ENCODE results near the gene CLDN9.

DNA sequence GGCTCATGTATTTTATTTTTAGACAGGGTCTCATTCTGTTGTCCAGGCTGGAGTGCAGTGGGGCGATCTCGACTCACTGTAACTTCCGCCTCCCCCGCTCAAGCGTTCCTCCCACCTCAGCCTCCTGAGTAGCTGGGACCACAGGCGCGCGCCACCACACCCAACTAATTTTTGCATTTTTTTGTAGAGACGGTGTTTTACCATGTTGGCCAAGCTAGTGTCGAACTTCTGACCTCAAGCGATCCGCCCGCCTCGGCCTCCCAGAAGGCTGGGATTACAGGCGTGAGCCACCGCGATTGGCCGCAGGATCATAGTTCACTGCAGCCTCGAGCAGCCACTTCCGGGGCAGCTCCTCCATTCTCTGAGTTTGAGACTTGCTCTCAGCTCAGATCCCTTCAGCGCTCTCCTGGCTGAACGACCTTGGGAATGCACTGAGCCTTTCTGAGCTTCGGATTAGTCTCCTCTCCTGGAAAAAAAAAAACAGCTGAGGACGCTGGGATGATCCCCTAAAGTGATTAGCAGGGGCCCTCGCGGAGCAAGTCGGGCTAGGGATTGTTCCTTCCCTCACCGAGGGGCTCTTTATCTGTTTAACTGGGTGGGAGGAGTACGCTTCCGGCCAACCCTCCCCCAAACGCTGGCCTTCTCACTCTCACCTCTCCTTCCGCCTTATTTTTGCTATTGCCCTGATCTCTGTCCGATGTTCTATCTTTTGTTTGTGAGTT is 31.4 kb upstream of the CLDN9 start:
- TF ChIP-seq POLR2A (IDR thresholded peaks at IDR 0.05), result no peak
- TF ChIP-seq, protein P1, sequence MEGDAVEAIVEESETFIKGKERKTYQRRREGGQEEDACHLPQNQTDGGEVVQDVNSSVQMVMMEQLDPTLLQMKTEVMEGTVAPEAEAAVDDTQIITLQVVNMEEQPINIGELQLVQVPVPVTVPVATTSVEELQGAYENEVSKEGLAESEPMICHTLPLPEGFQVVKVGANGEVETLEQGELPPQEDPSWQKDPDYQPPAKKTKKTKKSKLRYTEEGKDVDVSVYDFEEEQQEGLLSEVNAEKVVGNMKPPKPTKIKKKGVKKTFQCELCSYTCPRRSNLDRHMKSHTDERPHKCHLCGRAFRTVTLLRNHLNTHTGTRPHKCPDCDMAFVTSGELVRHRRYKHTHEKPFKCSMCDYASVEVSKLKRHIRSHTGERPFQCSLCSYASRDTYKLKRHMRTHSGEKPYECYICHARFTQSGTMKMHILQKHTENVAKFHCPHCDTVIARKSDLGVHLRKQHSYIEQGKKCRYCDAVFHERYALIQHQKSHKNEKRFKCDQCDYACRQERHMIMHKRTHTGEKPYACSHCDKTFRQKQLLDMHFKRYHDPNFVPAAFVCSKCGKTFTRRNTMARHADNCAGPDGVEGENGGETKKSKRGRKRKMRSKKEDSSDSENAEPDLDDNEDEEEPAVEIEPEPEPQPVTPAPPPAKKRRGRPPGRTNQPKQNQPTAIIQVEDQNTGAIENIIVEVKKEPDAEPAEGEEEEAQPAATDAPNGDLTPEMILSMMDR (IDR thresholded peaks at IDR 0.05), result no peak

Measured in right lobe of liver (tissue), 4 donors.